Measurements from ENCODE around the gene FAM118B. TPM values are rescaled to one million over a fixed set of nuclear protein-coding genes. Genes with fewer than 3 reads are reported as not detected.
A peak's percentile ranks its signal among the peaks of the same experiment; 100 is the strongest.

Gene FAM118B
- total RNA-seq, 4 donors from 2014 or later: 12.1 to 16.1 (median 13.3) TPM

- no peak for TF ChIP-seq CTCF (IDR thresholded peaks at IDR 0.05)
- DNase-seq (ENCODE audit: low spot score) (peak; percentile 23), ATAC-seq (ENCODE audit: low FRiP score) (peak; percentile 91)
Observed at GRCh38 chr11:126282736-126283591, 71.4 kb downstream of the FAM118B start, which contains the start of gene TIRAP. TSS of gene TIRAP (plus strand) at chr11:126283093. CDS start at chr11:126290895, 7,802 bp downstream.

- no peak for ATAC-seq (ENCODE audit: low FRiP score)
- peak; percentile 88 for DNase-seq (ENCODE audit: low spot score)
- no peak for TF ChIP-seq CTCF (IDR thresholded peaks at IDR 0.05)
Observed at GRCh38 chr11:126284829-126285228, 73.2 kb downstream of the FAM118B start.

GRCh38 chr11:126288237-126288636, 76.7 kb downstream of the FAM118B start:
- no peak for TF ChIP-seq CTCF (IDR thresholded peaks at IDR 0.05)
- DNase-seq (ENCODE audit: low spot score) (no peak), ATAC-seq (ENCODE audit: low FRiP score) (no peak)

GRCh38 chr11:126290887-126291286, 79.3 kb downstream of the FAM118B start:
- TF ChIP-seq CTCF (IDR thresholded peaks at IDR 0.05): no peak
- DNase-seq (ENCODE audit: low spot score): no peak
- no peak for ATAC-seq (ENCODE audit: low FRiP score)

- no peak for DNase-seq (ENCODE audit: low spot score)
- ATAC-seq (ENCODE audit: low FRiP score): no peak
- TF ChIP-seq CTCF (IDR thresholded peaks at IDR 0.05): no peak
Observed at GRCh38 chr11:126293726-126294125, 82.1 kb downstream of the FAM118B start.

- no peak for ATAC-seq (ENCODE audit: low FRiP score)
- TF ChIP-seq CTCF (IDR thresholded peaks at IDR 0.05): no peak
- DNase-seq (ENCODE audit: low spot score): no peak
Observed at GRCh38 chr11:126297004-126297403, 85.4 kb downstream of the FAM118B start.

All from omental fat pad (tissue), 4 donors.